ENCODE results near the gene COL8A2.

Gene COL8A2

GRCh38 chr1:36070349-36070748 is 54.7 kb downstream of the COL8A2 start:
- TF ChIP-seq, protein P1, sequence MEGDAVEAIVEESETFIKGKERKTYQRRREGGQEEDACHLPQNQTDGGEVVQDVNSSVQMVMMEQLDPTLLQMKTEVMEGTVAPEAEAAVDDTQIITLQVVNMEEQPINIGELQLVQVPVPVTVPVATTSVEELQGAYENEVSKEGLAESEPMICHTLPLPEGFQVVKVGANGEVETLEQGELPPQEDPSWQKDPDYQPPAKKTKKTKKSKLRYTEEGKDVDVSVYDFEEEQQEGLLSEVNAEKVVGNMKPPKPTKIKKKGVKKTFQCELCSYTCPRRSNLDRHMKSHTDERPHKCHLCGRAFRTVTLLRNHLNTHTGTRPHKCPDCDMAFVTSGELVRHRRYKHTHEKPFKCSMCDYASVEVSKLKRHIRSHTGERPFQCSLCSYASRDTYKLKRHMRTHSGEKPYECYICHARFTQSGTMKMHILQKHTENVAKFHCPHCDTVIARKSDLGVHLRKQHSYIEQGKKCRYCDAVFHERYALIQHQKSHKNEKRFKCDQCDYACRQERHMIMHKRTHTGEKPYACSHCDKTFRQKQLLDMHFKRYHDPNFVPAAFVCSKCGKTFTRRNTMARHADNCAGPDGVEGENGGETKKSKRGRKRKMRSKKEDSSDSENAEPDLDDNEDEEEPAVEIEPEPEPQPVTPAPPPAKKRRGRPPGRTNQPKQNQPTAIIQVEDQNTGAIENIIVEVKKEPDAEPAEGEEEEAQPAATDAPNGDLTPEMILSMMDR (IDR thresholded peaks at IDR 0.05) = no peak

DNA sequence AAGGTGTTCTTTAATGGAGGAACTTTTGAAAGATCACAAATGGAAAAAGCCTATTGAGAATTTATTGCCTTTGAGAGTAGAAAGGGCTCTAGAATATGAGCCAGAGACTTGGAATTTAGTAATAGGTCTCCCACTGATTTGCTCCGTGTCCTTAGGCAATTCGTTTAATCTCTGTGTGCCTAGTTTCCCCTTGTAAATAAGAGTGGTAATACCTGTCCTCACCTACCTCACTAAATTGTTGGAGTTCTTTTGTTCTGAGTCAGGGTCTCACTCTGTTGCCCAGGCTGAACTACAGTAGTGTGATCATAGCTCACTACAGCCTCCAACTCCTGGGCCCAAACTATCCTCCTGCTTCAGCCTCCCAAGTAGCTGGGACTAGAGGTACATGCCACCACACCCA is 56.2 kb downstream of the COL8A2 start:
- TF ChIP-seq, protein P1 (IDR thresholded peaks at IDR 0.05) = no peak

- TF ChIP-seq, protein P1 (IDR thresholded peaks at IDR 0.05) = no peak
Measured at GRCh38 chr1:36067871-36068270, 57.2 kb downstream of the COL8A2 start.

DNA sequence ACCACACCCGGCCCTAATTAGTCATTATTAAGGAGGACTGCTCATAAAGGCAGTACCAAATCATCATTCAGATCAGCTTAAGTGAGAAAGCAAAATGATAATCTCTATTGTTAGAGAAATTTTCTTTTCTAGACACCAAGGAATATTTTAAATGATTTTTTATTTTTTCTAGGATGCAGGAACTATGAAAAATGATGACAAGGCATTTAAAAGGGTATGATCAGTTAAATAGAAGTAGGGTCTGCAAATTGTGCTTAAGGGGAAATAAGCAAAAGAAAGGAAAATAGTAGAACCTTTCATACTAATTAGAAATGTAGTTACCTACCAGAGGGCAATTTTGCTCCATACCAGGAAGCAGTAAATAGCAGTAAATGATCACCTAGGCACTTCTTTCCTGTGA is 62.7 kb downstream of the COL8A2 start:
- TF ChIP-seq, protein P1 (IDR thresholded peaks at IDR 0.05) = no peak

- TF ChIP-seq, protein P1 (IDR thresholded peaks at IDR 0.05) = no peak
Measured at GRCh38 chr1:36055706-36056105, 69.3 kb downstream of the COL8A2 start.

GRCh38 chr1:36053978-36054377 is 71.0 kb downstream of the COL8A2 start:
- TF ChIP-seq, protein P1 (IDR thresholded peaks at IDR 0.05) = no peak

GRCh38 chr1:36051821-36052220 is 73.2 kb downstream of the COL8A2 start:
- TF ChIP-seq, protein P1 (IDR thresholded peaks at IDR 0.05) = no peak

All from LNCAP (cell line).